ENCODE data around the gene BCAP31. TPM values are rescaled to one million over a fixed set of nuclear protein-coding genes. Genes with fewer than 3 reads are reported as not detected.

Gene BCAP31
- total RNA-seq: 100 to 1,000 TPM in 3 of 4 donors, 10 to 100 TPM in 1; 99.0 to 126 (median 114) TPM

GRCh38 chrX:153724252-153725038 is at the start of gene BCAP31, which contains the start of gene ABCD1:
Gene BCAP31 (minus strand): TSS chrX:153724387. CDS start chrX:153723244, 1,143 bp downstream.
Gene ABCD1 (plus strand): TSS chrX:153724856. CDS start chrX:153725267, 411 bp downstream.
- DNase-seq (ENCODE audit: low spot score in 2 of 2): peak; percentile 76 to 77
- Histone ChIP-seq H3K4me3 (peak within 1 kb of the TSS; percentile 58 to 83 (median 70)), H3K36me3 (peaks cover 0 to 15% (median 0%) of the 10 kb centered on the region in 3 donors), H3K27me3 (no peaks in the 10 kb centered on the region), H3K27ac (peak within 1 kb of the TSS; percentile 82 to 92 (median 90)), H3K9me3 (no peaks in the 10 kb centered on the region), H3K4me1 (peaks cover 0 to 54% (median 38%) of the 10 kb centered on the region in 4 donors)
- 0 to 29% methylated on average over 2 to 25 of the region's 88 CpGs for WGBS, 2 donors
- peak in 1 of 2 donors; percentile 24 for TF ChIP-seq EP300 (IDR thresholded peaks at IDR 0.05)
- no peak for TF ChIP-seq CTCF (IDR thresholded peaks at IDR 0.05)
- TF ChIP-seq POLR2A (IDR thresholded peaks at IDR 0.05): peak; percentile 61 to 64

GRCh38 chrX:153773218-153773611 is 49.0 kb upstream of the BCAP31 start:
- TF ChIP-seq EP300 (IDR thresholded peaks at IDR 0.05) (no peak), CTCF (IDR thresholded peaks at IDR 0.05) (no peak), POLR2A (IDR thresholded peaks at IDR 0.05) (no peak)
- DNase-seq (ENCODE audit: low spot score in 2 of 2): no peak
- H3K36me3 ChIP-seq: peaks cover 0 to 20% (median 0%) of the 10 kb centered on the region in 3 donors
- 75% methylated on average over 13 of the region's 23 CpGs; no CpG with 5 or more reads in 1 of the 2 donors for WGBS, 2 donors
- peak overlapping the region in 2 of 4 donors; percentile 43 to 82 for H3K27ac ChIP-seq
- H3K4me3 ChIP-seq: no peak overlapping the region
- H3K27me3 ChIP-seq: peaks cover 0 to 4% of the 10 kb centered on the region in 2 donors
- peaks cover 0 to 18% (median 3%) of the 10 kb centered on the region in 4 donors for H3K4me1 ChIP-seq
- H3K9me3 ChIP-seq: no peaks in the 10 kb centered on the region

DNA sequence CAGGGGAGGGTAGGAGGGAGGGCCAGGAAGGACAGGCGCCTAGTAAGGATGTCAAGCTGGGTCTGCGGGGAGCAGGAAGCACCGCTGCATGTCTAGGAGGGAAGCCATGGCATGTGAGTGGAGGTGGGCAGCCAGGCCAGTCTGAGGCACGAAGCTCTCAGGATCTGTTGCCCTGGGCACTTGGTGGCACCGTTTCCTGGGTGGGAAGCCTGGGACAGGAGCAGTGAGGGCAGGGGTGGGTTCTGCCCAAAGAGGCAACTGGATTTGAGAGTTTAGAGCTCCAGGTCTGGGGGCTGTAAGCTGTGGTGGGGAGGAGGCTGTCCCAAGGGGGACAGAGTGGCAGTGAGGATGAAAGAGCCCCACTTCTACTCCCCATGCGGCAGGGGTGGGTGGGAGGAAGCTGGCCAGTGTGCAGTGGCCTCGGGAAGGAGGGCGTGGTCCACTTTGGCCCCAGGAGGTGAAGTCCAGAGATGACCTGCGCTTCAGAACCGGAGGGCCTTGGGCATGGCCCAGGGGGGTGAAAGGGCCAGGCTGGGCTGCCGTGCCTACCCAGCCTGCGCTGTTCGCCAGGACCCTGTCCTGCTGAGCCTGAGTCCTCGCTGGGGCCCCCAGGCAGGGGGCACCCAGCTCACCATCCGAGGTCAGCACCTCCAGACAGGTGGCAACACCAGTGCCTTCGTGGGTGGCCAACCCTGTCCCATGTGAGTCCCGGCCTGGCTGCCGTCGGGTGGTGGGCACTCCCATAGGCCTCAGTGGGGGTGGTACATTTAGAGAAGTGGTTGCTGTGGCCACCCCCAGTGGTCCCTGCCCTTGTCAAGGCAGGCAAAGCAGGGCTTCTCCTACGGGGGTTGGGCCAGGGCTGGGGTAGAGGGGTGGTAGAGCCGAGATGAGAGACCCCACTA is 48.4 kb upstream of the BCAP31 start:
- no peaks in the 10 kb centered on the region for H3K9me3 ChIP-seq
- peaks cover 0 to 23% (median 3%) of the 10 kb centered on the region in 4 donors for H3K4me1 ChIP-seq
- WGBS, 2 donors: 60 to 77% methylated on average over 7 to 19 of the region's 21 CpGs
- H3K36me3 ChIP-seq: peaks cover 0 to 20% (median 0%) of the 10 kb centered on the region in 3 donors
- peaks cover 0 to 4% of the 10 kb centered on the region in 2 donors for H3K27me3 ChIP-seq
- no peak for DNase-seq (ENCODE audit: low spot score in 2 of 2)
- peak overlapping the region in 2 of 4 donors; percentile 43 to 82 for H3K27ac ChIP-seq
- H3K4me3 ChIP-seq: no peak overlapping the region
- TF ChIP-seq CTCF (IDR thresholded peaks at IDR 0.05): no peak
- no peak for TF ChIP-seq EP300 (IDR thresholded peaks at IDR 0.05)
- no peak for TF ChIP-seq POLR2A (IDR thresholded peaks at IDR 0.05)

GRCh38 chrX:153771415-153772315 is 47.5 kb upstream of the BCAP31 start:
- H3K9me3 ChIP-seq: no peaks in the 10 kb centered on the region
- peak overlapping the region in 2 of 4 donors; percentile 43 to 82 for H3K27ac ChIP-seq
- no peak for DNase-seq (ENCODE audit: low spot score in 2 of 2)
- 71 to 78% methylated on average over 4 to 32 of the region's 37 CpGs for WGBS, 2 donors
- H3K27me3 ChIP-seq: no peaks in the 10 kb centered on the region
- no peak overlapping the region for H3K4me3 ChIP-seq
- H3K4me1 ChIP-seq: peaks cover 0 to 23% (median 3%) of the 10 kb centered on the region in 4 donors
- peaks cover 0 to 20% (median 0%) of the 10 kb centered on the region in 3 donors for H3K36me3 ChIP-seq
- TF ChIP-seq EP300 (IDR thresholded peaks at IDR 0.05) (no peak), POLR2A (IDR thresholded peaks at IDR 0.05) (no peak), CTCF (IDR thresholded peaks at IDR 0.05) (no peak)

All from tibial nerve (tissue), 4 donors.